ENCODE results near the gene ELK3.

Gene ELK3

GRCh38 chr12:96186607-96187301 lies 7.4 kb upstream of the ELK3 start:
- in situ Hi-C loops (cut with MboI; ENCODE audit: low pct_unique_long_range_greater_than_20kb, low sequenced_read_pairs) = no loop called here

GRCh38 chr12:96187956-96188355 lies 6.2 kb upstream of the ELK3 start:
- DNase-seq = no peak

More at GRCh38 chr12:96186607-96187301, 7.4 kb upstream of the ELK3 start:
- DNase-seq = no peak

DNA sequence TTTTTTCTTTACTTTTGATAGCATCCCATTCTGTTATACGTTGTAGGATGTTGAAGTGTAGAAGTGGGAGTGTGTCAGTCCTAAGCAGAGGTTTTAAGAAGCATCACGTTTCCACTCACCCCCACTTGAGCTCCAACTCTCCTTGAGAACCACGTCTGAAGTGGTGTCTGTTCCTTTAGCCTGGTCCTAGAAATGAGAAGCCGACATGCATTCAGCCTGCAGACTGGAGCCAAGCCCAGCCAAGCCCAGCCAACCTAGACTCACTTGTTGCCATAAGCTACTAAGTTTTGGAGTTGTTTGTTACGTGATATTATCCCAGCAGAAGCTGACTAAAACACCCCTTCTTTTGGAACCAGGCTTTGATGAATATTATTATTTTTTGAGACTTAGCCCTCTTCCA lies 4.4 kb upstream of the ELK3 start:
- in situ Hi-C loops (cut with MboI; ENCODE audit: low pct_unique_long_range_greater_than_20kb, low sequenced_read_pairs) = no loop called here
- DNase-seq = no peak

More at GRCh38 chr12:96187956-96188355, 6.2 kb upstream of the ELK3 start:
- in situ Hi-C loops (cut with MboI; ENCODE audit: low pct_unique_long_range_greater_than_20kb, low sequenced_read_pairs) = no loop called here

- no peak for DNase-seq
- in situ Hi-C loops (cut with MboI; ENCODE audit: low pct_unique_long_range_greater_than_20kb, low sequenced_read_pairs) = no loop called here
Observed at GRCh38 chr12:96190413-96191108, 3.6 kb upstream of the ELK3 start.

- in situ Hi-C loops (cut with MboI; ENCODE audit: low pct_unique_long_range_greater_than_20kb, low sequenced_read_pairs) = no loop called here
Observed at GRCh38 chr12:96192926-96193573, 1.1 kb upstream of the ELK3 start.

DNA sequence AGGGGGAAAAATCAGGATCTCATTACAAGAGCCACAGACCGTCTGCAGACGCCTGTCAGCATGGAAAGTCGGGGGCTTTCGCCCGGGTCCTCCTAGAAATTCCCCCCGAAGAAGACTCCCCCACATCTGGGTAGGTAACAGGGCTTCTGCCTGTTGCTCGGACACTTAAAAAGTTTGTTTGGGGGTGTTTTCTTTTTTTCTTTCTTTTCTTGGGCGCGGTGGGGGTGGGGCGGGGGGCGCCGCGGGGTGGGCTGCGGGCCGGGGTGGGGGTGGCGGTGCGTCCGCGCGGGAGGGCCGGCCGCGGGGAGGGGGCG lies 358 bp downstream of the ELK3 start:
- in situ Hi-C loops (cut with MboI; ENCODE audit: low pct_unique_long_range_greater_than_20kb, low sequenced_read_pairs) = no loop called here
- no peak for DNase-seq

More at GRCh38 chr12:96192926-96193573, 1.1 kb upstream of the ELK3 start:
- no peak for DNase-seq

DNA sequence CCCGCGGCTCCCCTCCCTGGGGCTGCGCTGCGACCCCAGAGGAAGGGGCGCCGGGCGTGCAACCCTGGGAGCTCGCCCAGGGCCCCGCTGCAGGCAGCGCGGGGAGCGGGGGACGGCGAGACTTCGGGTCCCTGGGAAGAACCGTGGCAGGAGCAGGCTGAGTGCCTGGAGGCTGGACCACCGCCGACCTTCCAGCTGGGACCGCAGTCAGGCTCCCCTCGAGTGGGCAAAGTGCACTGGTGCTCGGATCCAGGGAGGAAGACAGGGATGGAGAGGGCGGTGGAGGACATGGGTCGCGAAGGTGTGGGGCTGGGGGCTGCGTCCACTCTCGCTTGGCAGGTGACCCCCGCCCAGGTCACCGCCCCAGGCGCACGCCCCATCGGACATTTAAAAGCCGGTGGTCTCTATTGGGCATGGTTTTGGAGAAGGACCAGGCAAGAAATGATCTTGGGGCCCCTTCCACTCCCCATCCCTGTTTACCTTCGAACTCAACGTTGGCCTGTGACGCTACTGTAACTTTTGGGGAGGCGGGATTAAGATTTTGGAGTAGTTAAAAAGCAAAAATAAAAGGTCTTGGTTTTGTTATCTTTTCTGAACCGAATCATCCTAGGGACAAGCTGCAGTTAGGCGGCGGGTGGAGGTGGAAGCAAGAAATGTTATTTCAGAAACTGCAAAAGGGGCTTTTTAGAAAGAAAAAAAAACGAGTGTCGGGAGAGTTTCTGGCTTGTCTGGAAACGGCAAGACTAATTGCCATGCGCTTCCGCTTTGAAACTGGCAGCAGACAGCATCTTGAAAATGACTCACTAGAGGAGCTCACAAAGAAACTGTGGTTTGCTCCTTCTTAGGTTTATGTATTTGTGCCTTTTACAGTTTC lies 1.0 kb downstream of the ELK3 start:
- peak; percentile 81 for DNase-seq

DNA sequence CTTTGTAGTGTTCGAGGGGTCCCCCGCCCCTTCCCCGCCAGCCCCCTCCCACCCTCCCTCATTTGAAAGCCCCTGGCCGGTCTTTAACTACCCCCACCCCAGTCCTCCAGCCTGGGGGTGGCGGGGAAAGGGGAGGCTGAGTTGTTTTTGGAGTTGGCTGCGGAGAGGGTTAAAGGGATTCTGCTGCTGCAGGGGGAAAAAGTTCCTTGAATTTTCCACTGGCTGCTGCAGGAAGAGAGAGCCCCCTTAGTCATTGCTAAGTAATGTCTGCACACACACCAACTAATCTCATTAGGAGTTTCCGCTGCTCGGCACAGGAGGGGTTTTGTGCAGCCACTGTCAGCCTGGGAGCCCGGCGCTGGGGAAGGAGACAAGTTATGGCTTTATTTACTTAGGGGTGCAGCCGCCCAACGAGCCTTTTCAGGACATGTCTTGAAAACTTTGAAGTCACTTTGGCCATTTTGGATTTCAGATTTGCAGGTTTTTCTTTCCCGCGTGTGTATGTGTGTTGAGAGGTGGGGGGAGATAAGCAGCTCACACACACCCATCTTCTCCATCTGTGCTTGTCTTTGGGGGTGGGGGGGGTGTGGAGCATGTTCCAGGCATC lies 1.8 kb downstream of the ELK3 start:
- DNase-seq = peak; percentile 54
- in situ Hi-C loops (cut with MboI; ENCODE audit: low pct_unique_long_range_greater_than_20kb, low sequenced_read_pairs) = no loop called here

More for the DNA sequence above, 1.0 kb downstream of the ELK3 start:
- in situ Hi-C loops (cut with MboI; ENCODE audit: low pct_unique_long_range_greater_than_20kb, low sequenced_read_pairs) = no loop called here

GRCh38 chr12:96196781-96197180 lies 2.6 kb downstream of the ELK3 start:
- in situ Hi-C loops (cut with MboI; ENCODE audit: low pct_unique_long_range_greater_than_20kb, low sequenced_read_pairs) = no loop called here
- DNase-seq = no peak

- in situ Hi-C loops (cut with MboI; ENCODE audit: low pct_unique_long_range_greater_than_20kb, low sequenced_read_pairs) = no loop called here
- DNase-seq = no peak
Observed at GRCh38 chr12:96197503-96198272, 3.5 kb downstream of the ELK3 start.

GRCh38 chr12:96198965-96199364 lies 4.8 kb downstream of the ELK3 start:
- DNase-seq = no peak
- in situ Hi-C loops (cut with MboI; ENCODE audit: low pct_unique_long_range_greater_than_20kb, low sequenced_read_pairs) = no loop called here

- in situ Hi-C loops (cut with MboI; ENCODE audit: low pct_unique_long_range_greater_than_20kb, low sequenced_read_pairs) = no loop called here
- no peak for DNase-seq
Observed at GRCh38 chr12:96199464-96199863, 5.3 kb downstream of the ELK3 start.

GRCh38 chr12:96201272-96202227 lies 7.4 kb downstream of the ELK3 start:
- in situ Hi-C loops (cut with MboI; ENCODE audit: low pct_unique_long_range_greater_than_20kb, low sequenced_read_pairs) = loop anchor here (25.0 kb wide), 1 partner anchor 139 kb away; no protein-coding TSS in a partner anchor
- DNase-seq = no peak

- in situ Hi-C loops (cut with MboI; ENCODE audit: low pct_unique_long_range_greater_than_20kb, low sequenced_read_pairs) = loop anchor here (25.0 kb wide), 1 partner anchor 142 kb away; no protein-coding TSS in a partner anchor
- DNase-seq = no peak
Observed at GRCh38 chr12:96204381-96204780, 10.2 kb downstream of the ELK3 start.

DNA sequence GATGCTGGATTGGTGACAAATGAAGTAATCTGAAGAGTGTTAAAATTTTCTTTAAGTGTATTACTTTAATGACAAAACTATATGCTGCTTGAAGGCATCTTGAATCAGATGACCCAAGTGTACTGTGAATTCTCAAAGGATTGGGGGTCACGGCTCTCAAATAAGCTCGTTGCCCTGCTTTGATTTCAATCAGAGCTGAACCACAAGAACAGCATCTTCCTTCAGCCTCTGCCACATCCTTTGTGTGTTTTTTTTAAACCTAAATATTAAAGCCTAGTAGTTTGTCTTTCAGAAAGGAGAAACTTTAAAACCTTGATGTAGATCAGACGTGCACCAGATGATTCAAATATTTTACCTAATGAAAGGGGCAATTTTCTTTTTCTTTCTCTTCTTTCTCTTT lies 11.7 kb downstream of the ELK3 start:
- DNase-seq = no peak
- in situ Hi-C loops (cut with MboI; ENCODE audit: low pct_unique_long_range_greater_than_20kb, low sequenced_read_pairs) = loop anchor here (25.0 kb wide), 1 partner anchor 144 kb away; no protein-coding TSS in a partner anchor

GRCh38 chr12:96206936-96207662 lies 12.9 kb downstream of the ELK3 start:
- in situ Hi-C loops (cut with MboI; ENCODE audit: low pct_unique_long_range_greater_than_20kb, low sequenced_read_pairs) = loop anchor here (25.0 kb wide), 1 partner anchor 145 kb away; no protein-coding TSS in a partner anchor
- no peak for DNase-seq
